NCI-H2107 treated with DMSO at 0.1 percent for 48 hours (cell line): ENCODE data around the gene STOM.
A peak's percentile ranks its signal among the peaks of the same experiment; 100 is the strongest.

Experiments
- DNase-seq: peaks from one replicate; lab custom pipeline; 2025; ENCODE audit not compliant: unreplicated experiment; lab: John Stamatoyannopoulos, UW

The STOM gene

GRCh38 chr9:121371495-121372061, 1.5 kb upstream of the STOM start:
- no peak for DNase-seq

DNA sequence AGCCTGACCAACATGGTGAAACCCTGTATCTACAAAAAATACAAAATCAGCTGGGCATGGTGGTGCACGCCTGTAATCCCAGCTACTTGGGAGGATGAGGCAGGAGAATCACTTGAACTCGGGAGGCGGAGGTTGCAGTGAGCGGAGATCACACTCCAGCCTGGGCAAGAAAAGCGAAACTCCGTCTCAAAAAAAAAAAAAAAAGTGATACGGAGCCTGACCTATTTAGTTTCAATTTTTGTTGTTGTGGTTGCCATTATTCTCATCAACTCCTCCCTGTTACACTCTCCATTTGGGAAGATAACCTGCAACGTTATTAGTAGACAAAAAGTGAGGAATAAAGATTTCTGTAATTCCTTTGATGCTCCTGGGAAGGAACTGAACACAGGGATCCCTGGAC, 1.3 kb downstream of the STOM start:
- DNase-seq = no peak

GRCh38 chr9:121368138-121368522, 1.9 kb downstream of the STOM start:
- no peak for DNase-seq

DNA sequence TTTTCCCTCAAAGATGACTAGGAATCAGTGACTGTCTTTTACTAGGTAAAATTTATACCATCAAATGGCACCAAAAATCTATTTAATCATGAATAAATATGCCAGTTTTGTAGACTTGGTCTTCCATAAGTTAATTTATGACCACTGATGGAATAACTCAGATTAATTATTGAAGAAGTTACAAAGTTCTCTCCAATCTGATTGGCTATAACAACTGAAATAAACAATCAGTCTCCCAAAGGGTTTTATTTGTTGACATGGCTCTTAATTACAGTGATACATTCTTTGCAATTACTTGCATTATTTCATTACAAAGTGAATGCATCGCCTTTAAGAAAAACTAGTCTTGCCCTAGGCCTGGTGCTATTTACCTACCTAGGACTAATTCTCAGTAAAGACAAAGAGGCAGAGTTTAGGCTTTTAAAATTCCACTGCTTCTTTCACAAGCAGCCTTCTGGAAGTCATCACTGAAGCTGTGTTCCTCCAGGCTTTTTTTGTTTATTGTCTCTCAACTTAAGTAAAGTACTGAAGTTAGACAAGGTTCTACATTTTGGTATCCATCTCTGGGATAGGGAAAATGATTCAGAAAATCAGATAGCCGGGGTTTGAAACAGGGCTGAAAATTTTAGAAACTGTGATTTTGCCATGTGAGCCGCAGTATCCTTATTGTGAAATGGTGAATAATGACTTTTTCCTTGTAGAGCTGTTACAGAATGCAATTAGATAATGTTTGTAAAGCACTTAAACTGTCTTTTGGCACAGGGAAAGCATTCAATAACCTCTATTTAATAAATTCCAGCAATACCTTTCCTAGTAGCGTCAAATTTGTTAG, 2.5 kb downstream of the STOM start:
- no peak for DNase-seq

DNA sequence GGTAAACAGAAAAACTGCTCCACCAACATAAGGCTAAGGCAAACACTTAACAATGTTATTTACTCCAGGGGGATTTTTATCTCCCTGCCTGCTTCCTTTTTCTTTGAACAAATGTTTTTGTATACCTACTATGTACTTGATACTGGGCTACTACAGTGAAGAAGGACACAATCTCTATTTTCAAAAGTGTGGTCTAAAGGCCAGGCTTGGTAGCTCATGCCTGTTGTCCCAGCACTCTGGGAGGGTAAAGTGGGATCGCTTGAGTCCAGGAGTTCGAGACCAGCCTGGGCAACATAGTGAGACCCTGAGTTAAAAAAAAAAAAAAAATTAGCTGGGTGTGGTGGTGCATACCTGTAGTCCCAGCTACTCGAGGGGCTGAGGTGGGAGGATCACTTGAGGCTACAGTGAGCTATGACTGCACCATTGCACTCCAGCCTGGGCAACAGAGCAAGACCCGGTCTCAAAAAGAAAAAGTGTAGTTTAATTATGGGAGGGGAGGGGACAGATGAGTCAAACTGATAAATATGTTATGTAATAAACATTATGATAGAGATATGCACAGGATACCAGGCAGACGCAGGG, 3.3 kb downstream of the STOM start:
- DNase-seq = no peak

DNA sequence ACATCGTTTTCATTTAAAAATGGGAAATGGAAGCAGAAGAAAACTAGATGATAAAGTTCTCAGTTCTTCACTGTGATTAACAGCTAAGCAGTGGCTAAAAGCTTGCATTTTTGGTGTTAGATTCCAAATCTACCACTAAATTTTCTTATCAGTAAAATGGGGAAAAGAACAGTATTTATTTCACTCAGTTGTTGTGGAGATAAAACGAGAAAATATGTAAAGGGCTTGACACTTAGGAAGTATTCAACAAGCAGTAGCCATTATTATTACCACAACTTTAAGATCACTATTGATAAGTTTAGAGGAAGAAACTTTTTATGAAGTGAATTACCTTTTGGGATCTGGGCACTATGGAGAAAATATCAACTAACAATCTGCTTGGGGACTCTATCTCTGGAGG, 4.5 kb downstream of the STOM start:
- no peak for DNase-seq

DNA sequence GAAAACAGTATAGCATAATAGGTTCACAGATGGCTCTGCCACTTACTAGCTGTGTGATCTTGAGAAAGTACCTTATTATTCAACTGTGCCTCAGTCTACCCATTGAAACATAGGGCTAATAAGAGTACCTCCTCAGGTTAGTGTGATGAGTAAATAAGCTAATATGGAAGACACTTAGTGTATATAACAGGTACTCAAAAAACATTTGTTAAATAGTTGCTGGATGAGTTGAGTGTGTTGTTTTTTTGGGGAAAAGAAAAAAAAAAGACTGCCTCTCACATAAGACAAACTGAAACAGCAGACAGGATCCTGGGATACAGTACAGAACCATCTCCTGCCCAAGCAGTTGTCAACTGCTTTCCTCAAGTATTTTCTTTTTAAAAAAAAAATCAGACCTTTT, 5.2 kb downstream of the STOM start:
- no peak for DNase-seq

DNA sequence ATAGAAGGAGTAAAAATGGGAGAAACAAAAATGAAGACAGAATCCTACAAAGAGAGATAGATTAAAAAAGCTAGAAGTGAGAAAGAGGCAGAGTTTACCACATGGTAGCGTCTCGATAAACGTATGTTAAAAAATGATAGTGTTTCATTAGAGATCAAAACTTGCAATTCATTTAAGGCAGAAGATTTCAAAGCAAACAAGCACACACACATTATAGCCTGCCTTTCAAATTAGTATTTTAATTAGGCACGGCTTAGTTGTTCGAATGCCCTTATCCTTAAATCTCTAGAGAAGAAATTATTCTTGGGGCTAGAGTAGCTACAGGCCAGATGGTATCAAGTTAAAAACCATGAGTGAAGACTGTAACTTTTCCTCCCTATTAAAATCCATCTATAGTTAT, 6.0 kb downstream of the STOM start:
- DNase-seq = no peak

DNA sequence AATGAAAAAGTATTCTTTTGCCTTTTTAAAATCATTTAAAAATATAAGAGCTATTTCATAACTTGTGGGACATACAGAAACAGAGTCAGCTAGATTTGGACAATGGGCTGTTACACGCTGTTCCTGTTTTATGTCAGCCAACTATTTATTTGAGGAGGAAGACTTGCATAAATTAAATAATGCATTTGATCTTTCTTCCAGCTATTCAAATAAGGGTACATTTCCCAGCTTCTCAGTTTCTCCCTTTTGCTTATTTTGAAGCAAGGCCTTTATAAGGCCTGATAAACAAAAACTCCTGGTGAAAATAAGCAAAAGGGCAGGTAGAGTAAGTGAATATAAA, 6.5 kb downstream of the STOM start:
- no peak for DNase-seq

- DNase-seq = no peak
Measured at GRCh38 chr9:121362813-121363621, 7.0 kb downstream of the STOM start.

GRCh38 chr9:121360601-121361374, 9.3 kb downstream of the STOM start:
- DNase-seq = no peak

GRCh38 chr9:121359351-121360294, 10.4 kb downstream of the STOM start:
- DNase-seq = no peak

GRCh38 chr9:121358751-121359150, 11.3 kb downstream of the STOM start:
- DNase-seq = no peak

DNA sequence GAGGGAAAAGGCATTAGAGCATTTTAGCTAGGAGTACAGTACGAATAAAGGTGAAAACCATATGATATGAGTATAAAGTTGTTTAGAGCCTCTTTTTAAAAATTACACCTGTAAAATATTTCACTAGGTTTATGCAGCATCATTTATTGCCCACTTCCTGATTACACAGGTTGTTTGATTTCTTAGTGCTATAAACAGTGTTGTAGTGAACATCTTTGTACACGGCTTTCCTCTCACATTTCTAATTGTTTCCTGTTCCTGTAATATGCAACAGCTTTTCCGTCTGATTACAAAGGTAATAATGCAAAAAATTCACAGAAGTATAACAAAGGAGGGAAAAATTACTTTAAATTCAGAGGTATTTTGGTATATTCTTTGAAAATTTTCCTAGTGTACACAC, 13.0 kb downstream of the STOM start:
- DNase-seq = no peak

GRCh38 chr9:121354762-121355161, 15.3 kb downstream of the STOM start:
- no peak for DNase-seq

DNA sequence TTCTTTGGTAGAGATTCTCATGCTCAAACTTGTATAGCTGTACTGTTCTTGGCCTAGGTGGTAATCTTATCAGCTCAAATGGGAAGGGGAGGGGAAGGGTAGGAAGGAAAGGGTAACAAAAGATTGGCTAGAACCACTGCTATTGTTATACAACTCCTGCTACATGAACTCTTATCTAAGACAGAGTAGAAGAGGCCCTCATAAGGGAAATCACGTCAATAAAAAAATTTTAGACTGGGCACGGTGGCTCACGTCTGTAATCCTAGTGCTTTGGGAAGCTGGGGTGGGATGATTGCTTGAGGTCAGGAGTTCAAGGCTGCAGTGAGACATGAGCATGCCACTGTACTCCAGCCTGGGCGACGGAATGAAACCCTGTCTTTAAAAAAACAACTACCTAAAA, 15.9 kb downstream of the STOM start:
- no peak for DNase-seq

DNA sequence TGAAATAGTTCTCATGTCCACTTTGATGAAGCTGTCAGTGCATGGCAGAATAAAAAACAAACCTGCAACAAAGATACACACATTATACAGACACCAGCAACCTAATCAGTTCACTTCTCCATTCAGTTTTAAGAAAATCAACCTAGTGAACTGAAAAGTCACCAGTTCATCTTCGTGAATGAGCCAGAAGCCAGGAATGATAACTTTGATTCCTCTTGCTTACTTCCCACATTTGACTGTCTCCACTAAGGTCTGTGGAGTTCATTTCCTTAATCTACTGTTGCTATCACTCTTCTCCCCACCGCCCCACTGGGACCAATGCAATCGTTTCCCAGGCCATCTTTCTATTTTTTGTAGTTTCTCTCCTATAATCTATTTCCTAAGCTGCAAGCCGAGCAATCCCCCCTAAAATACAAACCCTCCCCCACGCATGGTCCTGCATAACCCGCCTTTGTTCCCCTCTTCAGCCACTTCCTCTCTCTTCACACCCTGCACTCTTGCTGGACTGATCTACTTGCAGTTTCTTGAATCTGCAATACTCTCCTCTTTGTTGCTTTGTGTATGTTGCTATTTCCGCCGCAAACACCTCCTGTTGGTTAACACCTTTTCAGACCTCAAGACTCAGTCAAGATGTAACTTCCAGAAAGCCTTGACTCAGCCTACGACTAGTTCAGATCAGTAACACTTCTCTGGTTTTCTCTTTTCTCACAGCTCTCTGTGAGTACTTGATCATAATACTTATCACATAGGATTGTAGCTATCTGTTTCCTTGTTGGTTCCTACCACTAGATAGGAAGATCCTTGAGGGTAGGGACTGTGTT, 16.6 kb downstream of the STOM start:
- no peak for DNase-seq

GRCh38 chr9:121350993-121351561, 19.0 kb downstream of the STOM start:
- DNase-seq = peak; percentile 70

DNA sequence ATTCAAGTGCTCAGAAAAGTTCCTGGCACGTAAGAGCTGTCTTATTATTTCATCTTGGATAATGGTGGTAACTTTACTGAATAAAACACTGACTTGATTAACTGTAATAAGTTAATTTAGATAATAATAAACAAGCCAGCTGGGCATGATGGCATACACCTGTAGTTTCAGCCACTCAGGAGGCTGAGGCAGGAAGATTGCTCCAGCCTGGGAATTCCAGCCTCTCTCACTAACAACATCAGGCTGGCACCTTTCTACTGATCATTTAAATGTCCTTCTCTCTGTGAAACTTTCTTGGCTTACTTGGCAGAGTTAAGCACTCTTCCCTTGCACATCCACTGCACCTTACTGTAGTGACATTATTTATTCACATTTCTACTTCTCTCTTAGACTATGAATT, 20.0 kb downstream of the STOM start:
- no peak for DNase-seq
